ENCODE measurements around the gene MAP1B.
A peak's percentile ranks its signal among the peaks of the same experiment; 100 is the strongest.

Gene MAP1B

DNA sequence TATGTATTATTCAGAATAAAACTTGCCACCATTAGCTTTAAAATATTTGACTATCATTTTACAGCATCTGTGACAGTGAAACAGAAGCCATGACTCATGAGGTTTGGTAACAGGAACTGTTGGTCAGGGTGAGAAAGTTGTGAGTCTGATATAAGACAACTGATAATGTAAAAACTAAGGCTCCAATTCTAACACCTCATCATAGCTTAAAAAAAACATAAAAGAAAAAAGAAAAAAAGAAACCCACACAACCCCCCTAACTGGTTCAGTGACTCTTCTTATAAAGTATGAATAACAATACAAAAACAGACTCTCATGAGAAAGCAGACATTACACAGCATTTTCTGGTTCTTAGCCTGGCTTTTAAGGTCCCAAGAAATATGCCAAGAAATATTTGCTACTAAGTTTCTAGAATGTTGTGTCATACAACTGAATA lies 127.0 kb downstream of the MAP1B start:
- H3K79me2 ChIP-seq (ENCODE audit: insufficient read depth, low read length) = no peaks in the 10 kb centered on the region
- peaks cover 72% of the 10 kb centered on the region for H4K20me1 ChIP-seq (ENCODE audit: insufficient read depth, low read length)
- H3K4me3 ChIP-seq (ENCODE audit: low read depth in 1 of 2, low read length in 2 of 2) = no peak overlapping the region
- DNase-seq (peak; percentile 10), ATAC-seq (ENCODE audit: insufficient read depth, low read depth) (peak; percentile 77)
- H3K4me2 ChIP-seq (ENCODE audit: insufficient read depth, low read length) = no peak overlapping the region
- no peak for TF ChIP-seq EZH2 (IDR thresholded peaks at IDR 0.05; ENCODE audit: borderline replicate concordance, low read depth, low read length, severe bottlenecking)
- TF ChIP-seq, protein P1, sequence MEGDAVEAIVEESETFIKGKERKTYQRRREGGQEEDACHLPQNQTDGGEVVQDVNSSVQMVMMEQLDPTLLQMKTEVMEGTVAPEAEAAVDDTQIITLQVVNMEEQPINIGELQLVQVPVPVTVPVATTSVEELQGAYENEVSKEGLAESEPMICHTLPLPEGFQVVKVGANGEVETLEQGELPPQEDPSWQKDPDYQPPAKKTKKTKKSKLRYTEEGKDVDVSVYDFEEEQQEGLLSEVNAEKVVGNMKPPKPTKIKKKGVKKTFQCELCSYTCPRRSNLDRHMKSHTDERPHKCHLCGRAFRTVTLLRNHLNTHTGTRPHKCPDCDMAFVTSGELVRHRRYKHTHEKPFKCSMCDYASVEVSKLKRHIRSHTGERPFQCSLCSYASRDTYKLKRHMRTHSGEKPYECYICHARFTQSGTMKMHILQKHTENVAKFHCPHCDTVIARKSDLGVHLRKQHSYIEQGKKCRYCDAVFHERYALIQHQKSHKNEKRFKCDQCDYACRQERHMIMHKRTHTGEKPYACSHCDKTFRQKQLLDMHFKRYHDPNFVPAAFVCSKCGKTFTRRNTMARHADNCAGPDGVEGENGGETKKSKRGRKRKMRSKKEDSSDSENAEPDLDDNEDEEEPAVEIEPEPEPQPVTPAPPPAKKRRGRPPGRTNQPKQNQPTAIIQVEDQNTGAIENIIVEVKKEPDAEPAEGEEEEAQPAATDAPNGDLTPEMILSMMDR (IDR thresholded peaks at IDR 0.05; ENCODE audit: borderline replicate concordance, extremely low read depth, low read length, poor library complexity, severe bottlenecking) = no peak
- no peak overlapping the region for H3K27ac ChIP-seq (ENCODE audit: low read length)
- H3K9ac ChIP-seq (ENCODE audit: low read depth, low read length) = no peak overlapping the region
- no peak overlapping the region for H2AFZ ChIP-seq (ENCODE audit: low read depth, low read length)
- H3K9me3 ChIP-seq (ENCODE audit: insufficient read depth, low read length, severe bottlenecking) = no peaks in the 10 kb centered on the region
- H3K4me1 ChIP-seq (ENCODE audit: insufficient read depth, low read length) = peaks cover 36% of the 10 kb centered on the region
- peaks cover 56% of the 10 kb centered on the region for H3K36me3 ChIP-seq (ENCODE audit: insufficient read depth, low read length)
- no peaks in the 10 kb centered on the region for H3K27me3 ChIP-seq (ENCODE audit: insufficient read depth, low read length, poor library complexity)

DNA sequence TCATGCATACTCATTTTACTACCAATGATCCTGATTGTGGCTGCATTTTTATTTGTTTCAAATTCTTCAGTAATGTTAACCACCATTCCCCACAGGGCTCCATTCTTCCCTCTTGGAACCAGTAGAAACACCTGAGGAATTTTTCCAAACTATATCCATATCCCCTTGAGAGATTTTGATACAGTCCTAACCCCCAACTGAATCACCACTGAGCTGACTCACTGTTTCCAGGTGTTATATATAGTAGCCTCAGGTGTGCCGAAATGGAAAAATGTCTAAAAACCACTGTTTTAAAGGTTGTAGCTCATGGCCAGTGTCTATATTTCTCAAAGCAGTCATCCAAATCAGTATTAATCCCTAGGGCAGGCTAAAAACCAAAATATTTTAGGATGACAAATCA lies 127.6 kb downstream of the MAP1B start:
- Histone ChIP-seq H3K9ac (ENCODE audit: low read depth, low read length) (no peak overlapping the region), H3K4me2 (ENCODE audit: insufficient read depth, low read length) (no peak overlapping the region)

DNA sequence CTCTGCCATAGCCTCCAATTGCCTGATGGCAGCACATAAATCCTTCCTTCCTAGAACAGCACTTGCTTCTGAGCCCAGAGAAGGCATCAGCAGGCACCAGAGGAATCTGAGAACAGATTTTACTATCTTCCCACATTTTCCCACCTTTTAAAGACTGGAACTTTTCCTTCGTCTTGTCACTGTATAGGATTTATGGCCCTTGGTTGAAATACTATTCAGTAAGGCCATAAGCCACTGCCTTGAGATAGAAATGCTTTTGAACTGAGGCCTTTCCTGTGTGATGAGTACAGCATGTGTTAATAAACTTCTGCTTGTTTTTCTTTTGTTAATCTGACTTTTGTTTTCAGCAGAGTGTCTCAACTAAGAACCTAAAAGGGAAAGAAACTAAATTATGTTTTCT lies 128.4 kb downstream of the MAP1B start:
- H3K27ac ChIP-seq (ENCODE audit: low read length) = no peak overlapping the region
- H3K79me2 ChIP-seq (ENCODE audit: insufficient read depth, low read length) = no peaks in the 10 kb centered on the region
- no peak overlapping the region for H3K4me2 ChIP-seq (ENCODE audit: insufficient read depth, low read length)
- peaks cover 43% of the 10 kb centered on the region for H3K36me3 ChIP-seq (ENCODE audit: insufficient read depth, low read length)
- DNase-seq = no peak
- H3K4me1 ChIP-seq (ENCODE audit: insufficient read depth, low read length) = peaks cover 36% of the 10 kb centered on the region
- no peak overlapping the region for H3K9ac ChIP-seq (ENCODE audit: low read depth, low read length)
- no peaks in the 10 kb centered on the region for H3K27me3 ChIP-seq (ENCODE audit: insufficient read depth, low read length, poor library complexity)
- no peak overlapping the region for H3K4me3 ChIP-seq (ENCODE audit: low read depth in 1 of 2, low read length in 2 of 2)
- ATAC-seq (ENCODE audit: insufficient read depth, low read depth) = no peak
- H3K9me3 ChIP-seq (ENCODE audit: insufficient read depth, low read length, severe bottlenecking) = no peaks in the 10 kb centered on the region
- peaks cover 69% of the 10 kb centered on the region for H4K20me1 ChIP-seq (ENCODE audit: insufficient read depth, low read length)
- no peak for TF ChIP-seq EZH2 (IDR thresholded peaks at IDR 0.05; ENCODE audit: borderline replicate concordance, low read depth, low read length, severe bottlenecking)
- TF ChIP-seq, protein P1 (IDR thresholded peaks at IDR 0.05; ENCODE audit: borderline replicate concordance, extremely low read depth, low read length, poor library complexity, severe bottlenecking) = no peak
- no peak overlapping the region for H2AFZ ChIP-seq (ENCODE audit: low read depth, low read length)

More for the DNA sequence above, 127.6 kb downstream of the MAP1B start:
- peaks cover 72% of the 10 kb centered on the region for H4K20me1 ChIP-seq (ENCODE audit: insufficient read depth, low read length)
- H3K27me3 ChIP-seq (ENCODE audit: insufficient read depth, low read length, poor library complexity) = no peaks in the 10 kb centered on the region
- no peak for ATAC-seq (ENCODE audit: insufficient read depth, low read depth)
- no peaks in the 10 kb centered on the region for H3K79me2 ChIP-seq (ENCODE audit: insufficient read depth, low read length)
- H3K4me1 ChIP-seq (ENCODE audit: insufficient read depth, low read length) = peaks cover 36% of the 10 kb centered on the region
- DNase-seq = no peak
- H2AFZ ChIP-seq (ENCODE audit: low read depth, low read length) = no peak overlapping the region
- no peaks in the 10 kb centered on the region for H3K9me3 ChIP-seq (ENCODE audit: insufficient read depth, low read length, severe bottlenecking)
- no peak overlapping the region for H3K27ac ChIP-seq (ENCODE audit: low read length)
- H3K36me3 ChIP-seq (ENCODE audit: insufficient read depth, low read length) = peaks cover 51% of the 10 kb centered on the region
- TF ChIP-seq, protein P1 (IDR thresholded peaks at IDR 0.05; ENCODE audit: borderline replicate concordance, extremely low read depth, low read length, poor library complexity, severe bottlenecking) = no peak
- no peak for TF ChIP-seq EZH2 (IDR thresholded peaks at IDR 0.05; ENCODE audit: borderline replicate concordance, low read depth, low read length, severe bottlenecking)
- no peak overlapping the region for H3K4me3 ChIP-seq (ENCODE audit: low read depth in 1 of 2, low read length in 2 of 2)

DNA sequence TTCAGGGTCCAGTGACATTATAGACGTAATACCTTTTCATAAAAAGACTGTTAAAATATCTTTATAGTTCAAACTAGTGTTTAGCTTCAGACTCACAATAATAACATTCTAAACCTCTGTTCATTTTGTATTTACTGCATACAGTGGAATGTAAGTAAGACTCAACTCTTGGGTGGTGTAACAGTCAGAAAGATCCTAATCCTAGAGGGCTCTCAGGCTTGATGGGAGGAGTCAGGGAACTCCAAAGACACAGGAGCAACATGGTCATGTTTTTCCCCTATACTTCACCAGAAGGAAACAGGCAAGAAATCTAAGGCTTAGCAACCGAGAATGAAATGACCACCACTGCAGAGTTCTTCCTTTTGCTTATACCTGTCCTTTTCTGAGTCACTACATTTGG lies 130.1 kb downstream of the MAP1B start:
- no peak for ATAC-seq (ENCODE audit: insufficient read depth, low read depth)
- Histone ChIP-seq H3K79me2 (ENCODE audit: insufficient read depth, low read length) (no peaks in the 10 kb centered on the region), H4K20me1 (ENCODE audit: insufficient read depth, low read length) (peaks cover 72% of the 10 kb centered on the region), H3K4me3 (ENCODE audit: low read depth in 1 of 2, low read length in 2 of 2) (no peak overlapping the region), H3K9me3 (ENCODE audit: insufficient read depth, low read length, severe bottlenecking) (no peaks in the 10 kb centered on the region), H3K4me1 (ENCODE audit: insufficient read depth, low read length) (peaks cover 29% of the 10 kb centered on the region), H2AFZ (ENCODE audit: low read depth, low read length) (no peak overlapping the region), H3K27ac (ENCODE audit: low read length) (no peak overlapping the region), H3K4me2 (ENCODE audit: insufficient read depth, low read length) (no peak overlapping the region), H3K36me3 (ENCODE audit: insufficient read depth, low read length) (peaks cover 27% of the 10 kb centered on the region), H3K9ac (ENCODE audit: low read depth, low read length) (no peak overlapping the region), H3K27me3 (ENCODE audit: insufficient read depth, low read length, poor library complexity) (no peaks in the 10 kb centered on the region)
- DNase-seq = no peak
- TF ChIP-seq, protein P1 (IDR thresholded peaks at IDR 0.05; ENCODE audit: borderline replicate concordance, extremely low read depth, low read length, poor library complexity, severe bottlenecking) = no peak
- TF ChIP-seq EZH2 (IDR thresholded peaks at IDR 0.05; ENCODE audit: borderline replicate concordance, low read depth, low read length, severe bottlenecking) = no peak
